Measurements from ENCODE around the gene GNAI2.
"Not testable (repeated sequence)": the region's sequence is repeated elsewhere in the genome, so short reads cannot be mapped to it uniquely, and the experiment has no call there.

DNA sequence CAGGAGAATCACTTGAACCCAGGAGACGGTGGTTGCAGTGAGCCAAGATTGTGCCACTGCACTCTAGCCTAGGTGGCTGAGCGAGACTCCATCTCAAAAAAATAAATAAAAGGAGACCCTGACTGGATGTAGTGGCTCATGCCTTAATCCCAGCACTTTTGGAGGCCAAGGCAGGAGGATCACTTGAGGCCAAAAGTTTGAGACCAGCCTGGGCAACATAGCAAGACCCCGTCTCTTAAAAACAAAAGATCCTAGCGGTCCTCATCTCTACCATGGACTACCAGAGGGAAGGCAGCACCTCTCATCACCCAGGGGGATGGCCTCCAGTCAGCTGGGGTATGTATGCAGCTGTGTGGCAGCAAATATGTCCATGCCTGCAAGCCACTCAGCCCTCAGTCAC is 26.2 kb downstream of the GNAI2 start:
- TF ChIP-seq, protein P1, sequence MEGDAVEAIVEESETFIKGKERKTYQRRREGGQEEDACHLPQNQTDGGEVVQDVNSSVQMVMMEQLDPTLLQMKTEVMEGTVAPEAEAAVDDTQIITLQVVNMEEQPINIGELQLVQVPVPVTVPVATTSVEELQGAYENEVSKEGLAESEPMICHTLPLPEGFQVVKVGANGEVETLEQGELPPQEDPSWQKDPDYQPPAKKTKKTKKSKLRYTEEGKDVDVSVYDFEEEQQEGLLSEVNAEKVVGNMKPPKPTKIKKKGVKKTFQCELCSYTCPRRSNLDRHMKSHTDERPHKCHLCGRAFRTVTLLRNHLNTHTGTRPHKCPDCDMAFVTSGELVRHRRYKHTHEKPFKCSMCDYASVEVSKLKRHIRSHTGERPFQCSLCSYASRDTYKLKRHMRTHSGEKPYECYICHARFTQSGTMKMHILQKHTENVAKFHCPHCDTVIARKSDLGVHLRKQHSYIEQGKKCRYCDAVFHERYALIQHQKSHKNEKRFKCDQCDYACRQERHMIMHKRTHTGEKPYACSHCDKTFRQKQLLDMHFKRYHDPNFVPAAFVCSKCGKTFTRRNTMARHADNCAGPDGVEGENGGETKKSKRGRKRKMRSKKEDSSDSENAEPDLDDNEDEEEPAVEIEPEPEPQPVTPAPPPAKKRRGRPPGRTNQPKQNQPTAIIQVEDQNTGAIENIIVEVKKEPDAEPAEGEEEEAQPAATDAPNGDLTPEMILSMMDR (IDR thresholded peaks at IDR 0.05): not testable (repeated sequence)
- not testable (repeated sequence) for TF ChIP-seq POLR2A (IDR thresholded peaks at IDR 0.05)

Data from transverse colon (tissue), 3 donors.